NCI-H1694 (cell line): Measurements from ENCODE around the gene PCID2.

Source experiments
- DNase-seq: peaks from one replicate; lab custom pipeline; 2025; lab: John Stamatoyannopoulos, UW

Gene PCID2

GRCh38 chr13:113148940-113149503 lies 59.4 kb downstream of the PCID2 start:
- no peak for DNase-seq

GRCh38 chr13:113148407-113148806 lies 60.1 kb downstream of the PCID2 start:
- no peak for DNase-seq

- DNase-seq: no peak
Measured at GRCh38 chr13:113147206-113147605, 61.3 kb downstream of the PCID2 start.

GRCh38 chr13:113146750-113147149 lies 61.7 kb downstream of the PCID2 start:
- no peak for DNase-seq

- no peak for DNase-seq
Measured at GRCh38 chr13:113145911-113146598, 62.4 kb downstream of the PCID2 start.

GRCh38 chr13:113145496-113145895 lies 63.0 kb downstream of the PCID2 start:
- DNase-seq: no peak

GRCh38 chr13:113144255-113144629 lies 64.2 kb downstream of the PCID2 start:
- DNase-seq: no peak

GRCh38 chr13:113143466-113144254 lies 64.8 kb downstream of the PCID2 start:
- DNase-seq: no peak

GRCh38 chr13:113142876-113143275 lies 65.6 kb downstream of the PCID2 start:
- no peak for DNase-seq

- DNase-seq: no peak
Measured at GRCh38 chr13:113141601-113141970, 66.9 kb downstream of the PCID2 start.

- DNase-seq: no peak
Measured at GRCh38 chr13:113140677-113141600, 67.5 kb downstream of the PCID2 start.

GRCh38 chr13:113139577-113139976 lies 68.9 kb downstream of the PCID2 start:
- no peak for DNase-seq

- no peak for DNase-seq
Measured at GRCh38 chr13:113138792-113139551, 69.5 kb downstream of the PCID2 start.

GRCh38 chr13:113137691-113138298 lies 70.7 kb downstream of the PCID2 start:
- DNase-seq: no peak

GRCh38 chr13:113135281-113135760 lies 73.1 kb downstream of the PCID2 start:
- no peak for DNase-seq

GRCh38 chr13:113129921-113130750 lies 78.3 kb downstream of the PCID2 start:
- DNase-seq: no peak

GRCh38 chr13:113129480-113129879 lies 79.0 kb downstream of the PCID2 start:
- no peak for DNase-seq
